Measurements from ENCODE around the gene JAKMIP3. TPM values are rescaled to one million over a fixed set of nuclear protein-coding genes. Genes with fewer than 3 reads are reported as not detected.

JAKMIP3 gene
- total RNA-seq, 1 donor from 2014 or later: 0.64 TPM

GRCh38 chr10:132028706-132029105 is 37.0 kb upstream of the JAKMIP3 start:
- Mint-ChIP-seq H3K36me3 (ENCODE audit: unreplicated experiment) (no peaks in the 10 kb centered on the region), H3K27ac (ENCODE audit: unreplicated experiment) (no peak overlapping the region), H3K4me3 (ENCODE audit: unreplicated experiment) (no peak overlapping the region), H3K9me3 (ENCODE audit: unreplicated experiment) (no peaks in the 10 kb centered on the region), H3K27me3 (ENCODE audit: unreplicated experiment) (peaks cover 71% of the 10 kb centered on the region), H3K4me1 (ENCODE audit: unreplicated experiment) (no peaks in the 10 kb centered on the region)
- no peak for TF ChIP-seq CTCF (IDR thresholded peaks at IDR 0.05)
- no peak for DNase-seq (ENCODE audit: extremely low spot score, unreplicated experiment)

GRCh38 chr10:132030898-132031463 is 34.8 kb upstream of the JAKMIP3 start:
- Mint-ChIP-seq H3K9me3 (ENCODE audit: unreplicated experiment) (no peaks in the 10 kb centered on the region), H3K27me3 (ENCODE audit: unreplicated experiment) (peaks cover 76% of the 10 kb centered on the region), H3K27ac (ENCODE audit: unreplicated experiment) (no peak overlapping the region), H3K4me3 (ENCODE audit: unreplicated experiment) (no peak overlapping the region), H3K36me3 (ENCODE audit: unreplicated experiment) (no peaks in the 10 kb centered on the region), H3K4me1 (ENCODE audit: unreplicated experiment) (peaks cover 2% of the 10 kb centered on the region)
- DNase-seq (ENCODE audit: extremely low spot score, unreplicated experiment): no peak
- no peak for TF ChIP-seq CTCF (IDR thresholded peaks at IDR 0.05)

GRCh38 chr10:132033632-132034031 is 32.1 kb upstream of the JAKMIP3 start:
- TF ChIP-seq CTCF (IDR thresholded peaks at IDR 0.05): no peak
- no peaks in the 10 kb centered on the region for H3K9me3 Mint-ChIP-seq (ENCODE audit: unreplicated experiment)
- no peak overlapping the region for H3K4me3 Mint-ChIP-seq (ENCODE audit: unreplicated experiment)
- H3K27me3 Mint-ChIP-seq (ENCODE audit: unreplicated experiment): peaks cover 75% of the 10 kb centered on the region
- H3K27ac Mint-ChIP-seq (ENCODE audit: unreplicated experiment): no peak overlapping the region
- no peak for DNase-seq (ENCODE audit: extremely low spot score, unreplicated experiment)
- H3K36me3 Mint-ChIP-seq (ENCODE audit: unreplicated experiment): no peaks in the 10 kb centered on the region
- H3K4me1 Mint-ChIP-seq (ENCODE audit: unreplicated experiment): peaks cover 10% of the 10 kb centered on the region

GRCh38 chr10:132035476-132035875 is 30.3 kb upstream of the JAKMIP3 start:
- Mint-ChIP-seq H3K36me3 (ENCODE audit: unreplicated experiment) (no peaks in the 10 kb centered on the region), H3K27ac (ENCODE audit: unreplicated experiment) (no peak overlapping the region), H3K9me3 (ENCODE audit: unreplicated experiment) (no peaks in the 10 kb centered on the region), H3K4me3 (ENCODE audit: unreplicated experiment) (peak overlapping the region; percentile 29), H3K27me3 (ENCODE audit: unreplicated experiment) (peaks cover 70% of the 10 kb centered on the region), H3K4me1 (ENCODE audit: unreplicated experiment) (peaks cover 10% of the 10 kb centered on the region)
- no peak for DNase-seq (ENCODE audit: extremely low spot score, unreplicated experiment)
- no peak for TF ChIP-seq CTCF (IDR thresholded peaks at IDR 0.05)

- Mint-ChIP-seq H3K4me1 (ENCODE audit: unreplicated experiment) (peaks cover 10% of the 10 kb centered on the region), H3K4me3 (ENCODE audit: unreplicated experiment) (peak overlapping the region; percentile 62), H3K27ac (ENCODE audit: unreplicated experiment) (no peak overlapping the region), H3K9me3 (ENCODE audit: unreplicated experiment) (no peaks in the 10 kb centered on the region), H3K36me3 (ENCODE audit: unreplicated experiment) (no peaks in the 10 kb centered on the region), H3K27me3 (ENCODE audit: unreplicated experiment) (peaks cover 67% of the 10 kb centered on the region)
- DNase-seq (ENCODE audit: extremely low spot score, unreplicated experiment): no peak
- no peak for TF ChIP-seq CTCF (IDR thresholded peaks at IDR 0.05)
Measured at GRCh38 chr10:132036153-132036886, 29.4 kb upstream of the JAKMIP3 start.

All from osteocyte (in vitro differentiated cells).